ENCODE measurements around the gene HOXB5. TPM values are rescaled to one million over a fixed set of nuclear protein-coding genes. Genes with fewer than 3 reads are reported as not detected.

Gene HOXB5
- polyA plus RNA-seq, 4 donors, result 5.8 to 9.8 TPM; not detected in 2

GRCh38 chr17:48571024-48571818 is 22.4 kb downstream of the HOXB5 start:
- 23 to 31% (median 28%) methylated on average over 26 of the region's 26 CpGs for WGBS, 3 donors
- H3K4me3 ChIP-seq (ENCODE audit: low read depth in 1 of 3, low read length in 3 of 3), result peak overlapping the region in 1 of 3 donors; percentile 25
- peak overlapping the region in 2 of 3 donors; percentile 82 to 85 for H3K27ac ChIP-seq (ENCODE audit: low read depth in 1 of 3, low read length in 2 of 3)
- peaks cover 0 to 38% (median 0%) of the 10 kb centered on the region in 3 donors for H3K36me3 ChIP-seq (ENCODE audit: control insufficient read depth in 3 of 3, insufficient read depth in 2 of 3, low read depth in 1 of 3, low read length in 3 of 3)
- H3K27me3 ChIP-seq (ENCODE audit: control insufficient read depth in 3 of 3, insufficient read depth in 3 of 3, low read length in 3 of 3), result peaks cover 0 to 99% (median 2%) of the 10 kb centered on the region in 3 donors
- no peak for FAIRE-seq
- no peaks in the 10 kb centered on the region for H3K9me3 ChIP-seq (ENCODE audit: control insufficient read depth in 2 of 2, insufficient read depth in 1 of 2, low read depth in 1 of 2, low read length in 1 of 2)
- peaks cover 0 to 38% (median 7%) of the 10 kb centered on the region in 3 donors for H3K4me1 ChIP-seq (ENCODE audit: control insufficient read depth in 3 of 3, insufficient read depth in 2 of 3, low read depth in 1 of 3, low read length in 2 of 3)
- DNase-seq, result no peak

- no peaks in the 10 kb centered on the region for H3K9me3 ChIP-seq (ENCODE audit: control insufficient read depth in 2 of 2, insufficient read depth in 1 of 2, low read depth in 1 of 2, low read length in 1 of 2)
- FAIRE-seq, result no peak
- peaks cover 0 to 32% (median 0%) of the 10 kb centered on the region in 3 donors for H3K36me3 ChIP-seq (ENCODE audit: control insufficient read depth in 3 of 3, insufficient read depth in 2 of 3, low read depth in 1 of 3, low read length in 3 of 3)
- H3K4me1 ChIP-seq (ENCODE audit: control insufficient read depth in 3 of 3, insufficient read depth in 2 of 3, low read depth in 1 of 3, low read length in 2 of 3), result peaks cover 0 to 41% (median 4%) of the 10 kb centered on the region in 3 donors
- no peak for DNase-seq
- peak overlapping the region in 1 of 3 donors; percentile 25 for H3K4me3 ChIP-seq (ENCODE audit: low read depth in 1 of 3, low read length in 3 of 3)
- H3K27ac ChIP-seq (ENCODE audit: low read depth in 1 of 3, low read length in 2 of 3), result peak overlapping the region in 2 of 3 donors; percentile 82 to 85
- peaks cover 0 to 99% (median 2%) of the 10 kb centered on the region in 3 donors for H3K27me3 ChIP-seq (ENCODE audit: control insufficient read depth in 3 of 3, insufficient read depth in 3 of 3, low read length in 3 of 3)
- 17 to 28% (median 25%) methylated on average over 19 of the region's 19 CpGs for WGBS, 3 donors
Observed at GRCh38 chr17:48570325-48571023, 23.1 kb downstream of the HOXB5 start.

GRCh38 chr17:48569674-48570324 is 23.8 kb downstream of the HOXB5 start:
- WGBS, 3 donors, result 14 to 35% (median 34%) methylated on average over 6 of the region's 6 CpGs
- FAIRE-seq (no peak), DNase-seq (no peak)
- Histone ChIP-seq H3K27ac (ENCODE audit: low read depth in 1 of 3, low read length in 2 of 3) (peak overlapping the region in 2 of 3 donors; percentile 82 to 85), H3K9me3 (ENCODE audit: control insufficient read depth in 2 of 2, insufficient read depth in 1 of 2, low read depth in 1 of 2, low read length in 1 of 2) (no peaks in the 10 kb centered on the region), H3K36me3 (ENCODE audit: control insufficient read depth in 3 of 3, insufficient read depth in 2 of 3, low read depth in 1 of 3, low read length in 3 of 3) (peaks cover 0 to 35% (median 0%) of the 10 kb centered on the region in 3 donors), H3K4me1 (ENCODE audit: control insufficient read depth in 3 of 3, insufficient read depth in 2 of 3, low read depth in 1 of 3, low read length in 2 of 3) (peaks cover 0 to 45% (median 4%) of the 10 kb centered on the region in 3 donors), H3K27me3 (ENCODE audit: control insufficient read depth in 3 of 3, insufficient read depth in 3 of 3, low read length in 3 of 3) (peaks cover 0 to 99% (median 2%) of the 10 kb centered on the region in 3 donors), H3K4me3 (ENCODE audit: low read depth in 1 of 3, low read length in 3 of 3) (peak overlapping the region in 1 of 3 donors; percentile 25)

GRCh38 chr17:48569240-48569582 is 24.4 kb downstream of the HOXB5 start:
- H3K4me3 ChIP-seq (ENCODE audit: low read depth in 1 of 3, low read length in 3 of 3), result peak overlapping the region in 1 of 3 donors; percentile 25
- H3K27ac ChIP-seq (ENCODE audit: low read depth in 1 of 3, low read length in 2 of 3), result peak overlapping the region in 2 of 3 donors; percentile 82 to 85
- WGBS, 3 donors, result 9 to 32% (median 21%) methylated on average over 2 to 3 of the region's 3 CpGs
- FAIRE-seq (no peak), DNase-seq (no peak)
- H3K36me3 ChIP-seq (ENCODE audit: control insufficient read depth in 3 of 3, insufficient read depth in 2 of 3, low read depth in 1 of 3, low read length in 3 of 3), result peaks cover 0 to 37% (median 0%) of the 10 kb centered on the region in 3 donors
- H3K27me3 ChIP-seq (ENCODE audit: control insufficient read depth in 3 of 3, insufficient read depth in 3 of 3, low read length in 3 of 3), result peaks cover 0 to 99% (median 2%) of the 10 kb centered on the region in 3 donors
- no peaks in the 10 kb centered on the region for H3K9me3 ChIP-seq (ENCODE audit: control insufficient read depth in 2 of 2, insufficient read depth in 1 of 2, low read depth in 1 of 2, low read length in 1 of 2)
- H3K4me1 ChIP-seq (ENCODE audit: control insufficient read depth in 3 of 3, insufficient read depth in 2 of 3, low read depth in 1 of 3, low read length in 2 of 3), result peaks cover 0 to 44% (median 4%) of the 10 kb centered on the region in 3 donors

- Histone ChIP-seq H3K27ac (ENCODE audit: low read depth in 1 of 3, low read length in 2 of 3) (peak overlapping the region in 2 of 3 donors; percentile 64 to 85), H3K27me3 (ENCODE audit: control insufficient read depth in 3 of 3, insufficient read depth in 3 of 3, low read length in 3 of 3) (peaks cover 0 to 97% (median 2%) of the 10 kb centered on the region in 3 donors), H3K4me1 (ENCODE audit: control insufficient read depth in 3 of 3, insufficient read depth in 2 of 3, low read depth in 1 of 3, low read length in 2 of 3) (peaks cover 0 to 41% (median 4%) of the 10 kb centered on the region in 3 donors), H3K36me3 (ENCODE audit: control insufficient read depth in 3 of 3, insufficient read depth in 2 of 3, low read depth in 1 of 3, low read length in 3 of 3) (peaks cover 0 to 36% (median 0%) of the 10 kb centered on the region in 3 donors), H3K4me3 (ENCODE audit: low read depth in 1 of 3, low read length in 3 of 3) (peak overlapping the region in 1 of 3 donors; percentile 11), H3K9me3 (ENCODE audit: control insufficient read depth in 2 of 2, insufficient read depth in 1 of 2, low read depth in 1 of 2, low read length in 1 of 2) (no peaks in the 10 kb centered on the region)
- no peak for FAIRE-seq
- 16 to 30% (median 18%) methylated on average over 33 of the region's 33 CpGs for WGBS, 3 donors
- peak in 1 of 2 donors; percentile 22 for DNase-seq
Observed at GRCh38 chr17:48568499-48569239, 24.9 kb downstream of the HOXB5 start.

- no peak for FAIRE-seq
- 27 to 58% (median 50%) methylated on average over 2 of the region's 2 CpGs for WGBS, 3 donors
Observed at GRCh38 chr17:48567646-48568354, 25.8 kb downstream of the HOXB5 start.

GRCh38 chr17:48567209-48567608 is 26.4 kb downstream of the HOXB5 start:
- H3K27me3 ChIP-seq (ENCODE audit: control insufficient read depth in 3 of 3, insufficient read depth in 3 of 3, low read length in 3 of 3), result peaks cover 0 to 97% (median 2%) of the 10 kb centered on the region in 3 donors
- no peaks in the 10 kb centered on the region for H3K9me3 ChIP-seq (ENCODE audit: control insufficient read depth in 2 of 2, insufficient read depth in 1 of 2, low read depth in 1 of 2, low read length in 1 of 2)
- H3K4me3 ChIP-seq (ENCODE audit: low read depth in 1 of 3, low read length in 3 of 3), result no peak overlapping the region
- DNase-seq (peak in 1 of 2 donors; percentile 61), FAIRE-seq (no peak)
- 12 to 41% (median 18%) methylated on average over 6 of the region's 6 CpGs for WGBS, 3 donors
- H3K27ac ChIP-seq (ENCODE audit: low read depth in 1 of 3, low read length in 2 of 3), result peak overlapping the region; percentile 37 to 85 (median 48)
- H3K36me3 ChIP-seq (ENCODE audit: control insufficient read depth in 3 of 3, insufficient read depth in 2 of 3, low read depth in 1 of 3, low read length in 3 of 3), result peaks cover 0 to 31% (median 0%) of the 10 kb centered on the region in 3 donors
- peaks cover 0 to 36% (median 4%) of the 10 kb centered on the region in 3 donors for H3K4me1 ChIP-seq (ENCODE audit: control insufficient read depth in 3 of 3, insufficient read depth in 2 of 3, low read depth in 1 of 3, low read length in 2 of 3)

More at GRCh38 chr17:48567646-48568354, 25.8 kb downstream of the HOXB5 start:
- H3K27ac ChIP-seq (ENCODE audit: low read depth in 1 of 3, low read length in 2 of 3), result peak overlapping the region in 2 of 3 donors; percentile 48 to 85
- peaks cover 0 to 34% (median 0%) of the 10 kb centered on the region in 3 donors for H3K36me3 ChIP-seq (ENCODE audit: control insufficient read depth in 3 of 3, insufficient read depth in 2 of 3, low read depth in 1 of 3, low read length in 3 of 3)
- H3K4me3 ChIP-seq (ENCODE audit: low read depth in 1 of 3, low read length in 3 of 3), result peak overlapping the region in 1 of 3 donors; percentile 11
- H3K9me3 ChIP-seq (ENCODE audit: control insufficient read depth in 2 of 2, insufficient read depth in 1 of 2, low read depth in 1 of 2, low read length in 1 of 2), result no peaks in the 10 kb centered on the region
- H3K4me1 ChIP-seq (ENCODE audit: control insufficient read depth in 3 of 3, insufficient read depth in 2 of 3, low read depth in 1 of 3, low read length in 2 of 3), result peaks cover 0 to 41% (median 4%) of the 10 kb centered on the region in 3 donors
- no peak for DNase-seq
- H3K27me3 ChIP-seq (ENCODE audit: control insufficient read depth in 3 of 3, insufficient read depth in 3 of 3, low read length in 3 of 3), result peaks cover 0 to 97% (median 2%) of the 10 kb centered on the region in 3 donors

Data from small intestine (tissue), 7 donors.